Uterine smooth muscle cell (primary cell): ENCODE results near the gene RIN3. TPM values are rescaled to one million over a fixed set of nuclear protein-coding genes. Genes with fewer than 3 reads are reported as not detected.

ENCODE experiments used
- total RNA-seq: library from RNA; depleted of rRNA; stranded (reverse); fragments of >200 nt; gene quantifications from 2 replicates; pipeline ENCODE4 v1.2.3, GENCODE V29; 2014

RIN3 gene
- 5.1 and 5.6 TPM in 2 replicates for total RNA-seq

GRCh38 chr14:92513204-92513965 lies at the start of gene RIN3:
RIN3 (plus strand) TSS chr14:92513781; CDS start chr14:92513933, 152 bp downstream.

Other genes with a start within 250 kb of the RIN3 start
- gene SLC24A4, start 190.6 kb upstream of the RIN3 start, total RNA-seq = under 0.01 TPM in 1 of 2 replicates, not detected in the other
- 10.3 and 25.9 TPM in 2 replicates for gene LGMN, start 234.8 kb downstream of the RIN3 start, total RNA-seq